Nephron (organoid): ENCODE measurements around the gene CCDC180.

Source experiments
- H3K27ac Mint-ChIP-seq, 3 experiments: 2 replicates each; pipeline ENCODE4 v1.8.0; 2020; ENCODE audit warnings: mixed read lengths in 3 of 3, mild to moderate bottlenecking in 2 of 3, moderate library complexity in 1 of 3
- H3K27me3 Mint-ChIP-seq: 2 replicates; pipeline ENCODE4 v1.8.0; 2021; ENCODE audit warnings: low read depth, mild to moderate bottlenecking, moderate library complexity, mixed read lengths
- H3K36me3 Mint-ChIP-seq: 2 replicates; pipeline ENCODE4 v1.8.0; 2020; ENCODE audit warnings: low read depth, mixed read lengths
- H3K4me1 Mint-ChIP-seq: 2 replicates; pipeline ENCODE4 v1.8.0; 2020; ENCODE audit warnings: mixed read lengths
- H3K4me3 Mint-ChIP-seq, 3 experiments: 2 replicates each; pipeline ENCODE4 v1.8.0; 2020; ENCODE audit warnings: mild to moderate bottlenecking in 3 of 3, mixed read lengths in 3 of 3, moderate library complexity in 2 of 3
- H3K9me3 Mint-ChIP-seq: 2 replicates; pipeline ENCODE4 v1.8.0; 2020; ENCODE audit warnings: mixed read lengths
- CTCF ChIP-seq, 3 experiments: fragments of 200-600 bp; sonication (generic); IDR thresholded peaks; one replicate each; pipeline ENCODE4 v1.5.0; 2021; ENCODE audit warnings: antibody characterized with exemption in 3 of 3; ENCODE audit not compliant: unreplicated experiment in 3 of 3

The CCDC180 gene

GRCh38 chr9:97311798-97312500, 4.5 kb downstream of the CCDC180 start:
- Mint-ChIP-seq H3K9me3 (no peaks in the 10 kb centered on the region), H3K27me3 (no peaks in the 10 kb centered on the region), H3K4me1 (no peaks in the 10 kb centered on the region), H3K4me3 (no peak overlapping the region), H3K36me3 (peaks cover 32% of the 10 kb centered on the region), H3K27ac (no peak overlapping the region)
- TF ChIP-seq CTCF (IDR thresholded peaks at IDR 0.05; ENCODE audit: unreplicated experiment in 3 of 3), result no peak

GRCh38 chr9:97312556-97312955, 5.1 kb downstream of the CCDC180 start:
- TF ChIP-seq CTCF (IDR thresholded peaks at IDR 0.05; ENCODE audit: unreplicated experiment in 3 of 3), result no peak
- Mint-ChIP-seq H3K4me1 (no peaks in the 10 kb centered on the region), H3K4me3 (no peak overlapping the region), H3K9me3 (no peaks in the 10 kb centered on the region), H3K27ac (no peak overlapping the region), H3K36me3 (peaks cover 36% of the 10 kb centered on the region), H3K27me3 (no peaks in the 10 kb centered on the region)

- H3K4me3 Mint-ChIP-seq, result no peak overlapping the region
- no peaks in the 10 kb centered on the region for H3K27me3 Mint-ChIP-seq
- H3K9me3 Mint-ChIP-seq, result no peaks in the 10 kb centered on the region
- H3K36me3 Mint-ChIP-seq, result peaks cover 39% of the 10 kb centered on the region
- no peak overlapping the region for H3K27ac Mint-ChIP-seq
- no peaks in the 10 kb centered on the region for H3K4me1 Mint-ChIP-seq
- no peak for TF ChIP-seq CTCF (IDR thresholded peaks at IDR 0.05; ENCODE audit: unreplicated experiment in 3 of 3)
Measured at GRCh38 chr9:97313243-97313642, 5.8 kb downstream of the CCDC180 start.

DNA sequence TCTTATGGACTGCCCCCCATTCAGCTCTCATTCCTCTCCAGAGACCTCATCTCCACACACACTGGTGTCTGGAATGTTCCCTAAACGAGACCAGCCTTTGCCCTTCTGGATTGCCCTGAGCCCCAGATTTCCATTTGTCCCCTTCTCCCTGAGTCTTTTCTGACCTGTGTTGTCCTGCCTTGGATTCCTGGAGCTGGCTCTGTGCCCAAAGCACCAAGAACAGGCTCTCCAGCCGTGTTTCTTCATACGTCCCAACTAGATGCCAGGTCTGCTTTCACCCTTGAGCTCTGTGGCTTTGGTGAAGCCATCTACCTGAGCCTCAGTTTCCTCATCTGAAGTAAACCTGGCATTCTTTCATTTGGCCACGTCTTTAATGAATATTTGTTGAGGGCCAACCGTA, 6.3 kb downstream of the CCDC180 start:
- H3K9me3 Mint-ChIP-seq, result no peaks in the 10 kb centered on the region
- no peaks in the 10 kb centered on the region for H3K27me3 Mint-ChIP-seq
- H3K27ac Mint-ChIP-seq, result no peak overlapping the region
- no peaks in the 10 kb centered on the region for H3K4me1 Mint-ChIP-seq
- no peak for TF ChIP-seq CTCF (IDR thresholded peaks at IDR 0.05; ENCODE audit: unreplicated experiment in 3 of 3)
- H3K4me3 Mint-ChIP-seq, result no peak overlapping the region
- peaks cover 44% of the 10 kb centered on the region for H3K36me3 Mint-ChIP-seq

GRCh38 chr9:97314503-97314902, 7.0 kb downstream of the CCDC180 start:
- Mint-ChIP-seq H3K4me1 (no peaks in the 10 kb centered on the region), H3K36me3 (peaks cover 50% of the 10 kb centered on the region), H3K9me3 (no peaks in the 10 kb centered on the region)

More at GRCh38 chr9:97314503-97314902, 7.0 kb downstream of the CCDC180 start:
- no peak overlapping the region for H3K27ac Mint-ChIP-seq
- no peak overlapping the region for H3K4me3 Mint-ChIP-seq
- H3K27me3 Mint-ChIP-seq, result no peaks in the 10 kb centered on the region
- TF ChIP-seq CTCF (IDR thresholded peaks at IDR 0.05; ENCODE audit: unreplicated experiment in 3 of 3), result no peak
